Liver (tissue), 9 donors: ENCODE measurements around the gene FERMT1. TPM values are rescaled to one million over a fixed set of nuclear protein-coding genes. Genes with fewer than 3 reads are reported as not detected.
A peak's percentile ranks its signal among the peaks of the same experiment; 100 is the strongest.

Source experiments
- DNase-seq: peaks from one replicate; pipeline ENCODE4 v3.0.0-alpha.2; 2017; ENCODE audit warnings: low spot score
- H3K27ac ChIP-seq, 2 donors: one replicate each; pipeline ENCODE4 v1.7.0; 2013; ENCODE audit warnings: inconsistent platforms in 2 of 2, low read length in 2 of 2, control low read depth in 1 of 2, low read depth in 1 of 2, mild to moderate bottlenecking in 1 of 2
- H3K27me3 ChIP-seq, 4 donors: one replicate each; pipeline versions ENCODE4 v1.6.1 to v1.7.0; 2013; ENCODE audit warnings: low read length in 3 of 4, inconsistent platforms in 1 of 4, mild to moderate bottlenecking in 1 of 4, moderate library complexity in 1 of 4; ENCODE audit not compliant: control insufficient read depth in 4 of 4, insufficient read depth in 4 of 4
- H3K36me3 ChIP-seq, 4 donors: one replicate each; pipeline versions ENCODE4 v1.6.1 to v1.7.0; 2013; ENCODE audit warnings: low read length in 3 of 4, mild to moderate bottlenecking in 3 of 4, low read depth in 1 of 4, moderate library complexity in 1 of 4; ENCODE audit not compliant: control insufficient read depth in 4 of 4, insufficient read depth in 3 of 4
- H3K4me1 ChIP-seq, 4 donors: one replicate each; pipeline versions ENCODE4 v1.6.1 to v1.7.0; 2013; ENCODE audit warnings: low read length in 3 of 4, mild to moderate bottlenecking in 3 of 4, moderate library complexity in 1 of 4; ENCODE audit not compliant: control insufficient read depth in 4 of 4, insufficient read depth in 4 of 4
- H3K4me3 ChIP-seq, 3 donors: one replicate each; pipeline versions ENCODE4 v1.6.1 to v1.7.0; 2013; ENCODE audit warnings: low read length in 3 of 3, control low read depth in 1 of 3, low read depth in 1 of 3, mild to moderate bottlenecking in 1 of 3
- H3K9ac ChIP-seq, 2 donors: one replicate each; pipeline ENCODE4 v1.7.0; 2013; ENCODE audit warnings: low read length in 2 of 2, mild to moderate bottlenecking in 2 of 2, moderate library complexity in 2 of 2, control low read depth in 1 of 2, low read depth in 1 of 2
- H3K9me3 ChIP-seq, 4 donors: one replicate each; pipeline versions ENCODE4 v1.6.1 to v1.7.0; 2013; ENCODE audit warnings: low read length in 3 of 4; ENCODE audit not compliant: control insufficient read depth in 4 of 4
- ATF3 ChIP-seq: IDR thresholded peaks from 2 replicates; pipeline ENCODE4 v1.6.1; 2016; ENCODE audit warnings: antibody characterized with exemption
- CTCF ChIP-seq: fragments of 150-350 bp; IDR thresholded peaks from 2 replicates; pipeline ENCODE4 v1.5.1; 2017; ENCODE audit warnings: improper control_type of control experiment, low read depth, low read length; ENCODE audit not compliant: missing input control
- EGR1 ChIP-seq, 2 donors: IDR thresholded peaks; 2 replicates each; pipeline ENCODE4 v1.6.1; 2016 to 2018; ENCODE audit warnings: antibody characterized with exemption in 2 of 2, low read depth in 2 of 2
- FOXA1 ChIP-seq: IDR thresholded peaks from 2 replicates; pipeline ENCODE4 v1.6.1; 2016; ENCODE audit warnings: antibody characterized with exemption
- FOXA2 ChIP-seq: IDR thresholded peaks from 2 replicates; pipeline ENCODE4 v1.6.1; 2016; ENCODE audit warnings: antibody characterized with exemption
- GABPA ChIP-seq, 2 donors: IDR thresholded peaks in 1 of 2; conservative IDR thresholded peaks in 1 of 2; 2 replicates each; pipeline ENCODE4 v1.6.1; 2016; ENCODE audit warnings: antibody characterized with exemption in 2 of 2, mild to moderate bottlenecking in 1 of 2, moderate library complexity in 1 of 2
- HNF4A ChIP-seq, 2 donors: conservative IDR thresholded peaks; 2 replicates each; pipeline ENCODE4 v1.6.1; 2016; ENCODE audit warnings: antibody characterized with exemption in 2 of 2, mild to moderate bottlenecking in 2 of 2
- HNF4G ChIP-seq: IDR thresholded peaks from 2 replicates; pipeline ENCODE4 v1.6.1; 2016; ENCODE audit warnings: antibody characterized with exemption
- JUND ChIP-seq, 2 donors: IDR thresholded peaks; 2 replicates each; pipeline ENCODE4 v1.6.1; 2016; ENCODE audit warnings: antibody characterized with exemption in 2 of 2
- MAX ChIP-seq: IDR thresholded peaks from 2 replicates; pipeline ENCODE4 v1.6.1; 2016; ENCODE audit warnings: antibody characterized with exemption
- NR2F2 ChIP-seq: IDR thresholded peaks from 2 replicates; pipeline ENCODE4 v1.6.1; 2016; ENCODE audit warnings: antibody characterized with exemption
- RAD21 ChIP-seq, 2 donors: IDR thresholded peaks; 2 replicates each; pipeline ENCODE4 v1.6.1; 2016; ENCODE audit warnings: antibody characterized with exemption in 2 of 2, mild to moderate bottlenecking in 2 of 2
- RXRA ChIP-seq, 2 donors: IDR thresholded peaks; 2 replicates each; pipeline ENCODE4 v1.6.1; 2017 to 2018; ENCODE audit warnings: antibody characterized with exemption in 2 of 2, mild to moderate bottlenecking in 1 of 2
- SP1 ChIP-seq: IDR thresholded peaks from 2 replicates; pipeline ENCODE4 v1.6.1; 2018; ENCODE audit warnings: antibody characterized with exemption, mild to moderate bottlenecking
- TAF1 ChIP-seq: conservative IDR thresholded peaks from 2 replicates; pipeline ENCODE4 v1.6.1; 2016; ENCODE audit warnings: antibody characterized with exemption, mild to moderate bottlenecking
- YY1 ChIP-seq: IDR thresholded peaks from 2 replicates; pipeline ENCODE4 v1.6.1; 2016; ENCODE audit warnings: antibody characterized with exemption, mild to moderate bottlenecking
- ZBTB33 ChIP-seq: IDR thresholded peaks from 2 replicates; pipeline ENCODE4 v1.6.1; 2016; ENCODE audit warnings: antibody characterized with exemption
- WGBS: extraction: QIAGEN DNeasy Blood & Tissue Kit; methylation state at CpG from one replicate; pipeline ENCODE4 v1.1.7; 2013; 5-methylcytosine and 5-hydroxymethylcytosine counted together
- polyA plus RNA-seq, 2 donors: library from polyadenylated mRNA; stranded (reverse) in 1 of 2; unstranded in 1 of 2; fragments of 200-250 nt in 1 of 2; fragments of >200 nt in 1 of 2; fragmentation: Nextera tagmentation in 1 of 2; extraction: Ambion mirVana in 1 of 2; gene quantifications; one replicate each; pipeline versions ENCODE4 v1.2.1 to v1.2.3, GENCODE V29; 2013 to 2015
- total RNA-seq, 2 donors: library from RNA; depleted of rRNA; stranded (reverse); fragments of >200 nt; gene quantifications; one replicate each; pipeline ENCODE4 v1.2.3, GENCODE V29; 2014
- donor health status: healthy.
- donor health status: healthy.
- donor health status: healthy.
- donor health status: healthy.
- donor health status: healthy.

The FERMT1 gene
- total RNA-seq (under 1 TPM; 0.25 to 0.42 TPM), polyA plus RNA-seq (under 1 TPM; 0.11 to 0.16 TPM)

- DNase-seq: no peak
- Histone ChIP-seq H3K9me3 (no peaks in the 10 kb centered on the region), H3K9ac (no peak within 1 kb of the TSS), H3K4me1 (peaks cover 3 to 15% (median 9%) of the 10 kb centered on the region in 4 donors), H3K4me3 (peak within 1 kb of the TSS; percentile 11 to 54 (median 18)), H3K27me3 (peaks cover 0 to 3% (median 0%) of the 10 kb centered on the region in 4 donors), H3K27ac (no peak within 1 kb of the TSS), H3K36me3 (no peaks in the 10 kb centered on the region)
- TF ChIP-seq RAD21 (IDR thresholded peaks at IDR 0.05): no peak
- TF ChIP-seq SP1: no peak
- no peak for TF ChIP-seq RXRA (IDR thresholded peaks at IDR 0.05)
- no peak for TF ChIP-seq CTCF
- TF ChIP-seq JUND (IDR thresholded peaks at IDR 0.05): no peak
- TF ChIP-seq ATF3: no peak
- TF ChIP-seq FOXA2: no peak
- TF ChIP-seq FOXA1: no peak
- no peak for TF ChIP-seq GABPA (IDR thresholded peaks at IDR 0.05 in 1 of 2, conservative IDR thresholded peaks at IDR 0.05 in 1 of 2)
- no peak for TF ChIP-seq NR2F2
- TF ChIP-seq YY1: no peak
- TF ChIP-seq HNF4G: no peak
- TF ChIP-seq MAX: no peak
- TF ChIP-seq EGR1 (IDR thresholded peaks at IDR 0.05; ENCODE audit: low read depth in 2 of 2): no peak
- no peak for TF ChIP-seq HNF4A (conservative IDR thresholded peaks at IDR 0.05)
- TF ChIP-seq ZBTB33: no peak
- WGBS: 8% methylated on average over 55 of the region's 55 CpGs
Observed at GRCh38 chr20:6122873-6123648, at the start of gene FERMT1. Gene FERMT1 (minus strand): TSS chr20:6123030. CDS start chr20:6119554, 3,476 bp downstream.

GRCh38 chr20:6169251-6169650 is 46.4 kb upstream of the FERMT1 start:
- TF ChIP-seq TAF1 (no peak), RAD21 (IDR thresholded peaks at IDR 0.05) (peak in 1 of 2 donors; percentile 54), GABPA (IDR thresholded peaks at IDR 0.05 in 1 of 2, conservative IDR thresholded peaks at IDR 0.05 in 1 of 2) (no peak), MAX (no peak), RXRA (IDR thresholded peaks at IDR 0.05) (no peak), FOXA2 (no peak)
- Histone ChIP-seq H3K9me3 (peaks cover 0 to 3% (median 0%) of the 10 kb centered on the region in 4 donors), H3K36me3 (no peaks in the 10 kb centered on the region), H3K27me3 (no peaks in the 10 kb centered on the region), H3K27ac (no peak overlapping the region), H3K4me3 (no peak overlapping the region), H3K9ac (no peak overlapping the region), H3K4me1 (peaks cover 0 to 3% (median 0%) of the 10 kb centered on the region in 4 donors)
- no peak for DNase-seq
